ENCODE results near the gene TTC33.

DNA sequence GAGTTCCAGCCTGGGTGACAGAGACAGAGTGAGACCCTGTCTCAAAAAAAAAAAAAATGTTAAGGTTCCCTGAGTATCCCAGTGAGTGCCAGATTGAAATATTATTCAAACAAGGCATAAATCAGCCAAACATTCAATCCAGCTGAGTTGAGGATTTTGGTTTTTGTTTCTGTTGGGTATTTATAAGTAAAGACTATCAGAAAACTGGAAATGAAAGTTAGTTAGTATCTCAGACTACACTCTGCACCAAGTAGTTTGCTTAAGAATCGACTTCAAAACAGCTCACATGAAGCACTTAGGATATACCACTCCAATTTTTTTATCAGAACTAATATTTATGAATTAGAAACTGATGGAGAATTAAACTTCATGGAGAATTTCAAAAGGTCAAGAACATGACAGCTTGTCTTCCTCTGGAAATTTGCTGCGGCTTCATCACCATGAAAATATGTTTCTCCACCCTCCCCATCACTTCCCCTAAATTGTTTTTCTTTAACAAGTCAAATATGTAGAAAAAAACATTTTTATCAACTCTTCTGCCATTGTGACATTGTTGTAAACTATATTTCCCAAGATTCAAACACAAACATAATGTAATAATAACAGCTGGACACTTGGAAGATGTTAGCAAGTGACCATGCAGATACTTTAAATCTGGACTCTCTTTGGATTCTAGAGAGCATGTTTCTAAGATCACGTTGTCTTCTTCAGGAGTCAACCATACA is 186.1 kb downstream of the TTC33 start:
- TF ChIP-seq POLR2AphosphoS5 (IDR thresholded peaks at IDR 0.05), result no peak
- TF ChIP-seq, protein P1, sequence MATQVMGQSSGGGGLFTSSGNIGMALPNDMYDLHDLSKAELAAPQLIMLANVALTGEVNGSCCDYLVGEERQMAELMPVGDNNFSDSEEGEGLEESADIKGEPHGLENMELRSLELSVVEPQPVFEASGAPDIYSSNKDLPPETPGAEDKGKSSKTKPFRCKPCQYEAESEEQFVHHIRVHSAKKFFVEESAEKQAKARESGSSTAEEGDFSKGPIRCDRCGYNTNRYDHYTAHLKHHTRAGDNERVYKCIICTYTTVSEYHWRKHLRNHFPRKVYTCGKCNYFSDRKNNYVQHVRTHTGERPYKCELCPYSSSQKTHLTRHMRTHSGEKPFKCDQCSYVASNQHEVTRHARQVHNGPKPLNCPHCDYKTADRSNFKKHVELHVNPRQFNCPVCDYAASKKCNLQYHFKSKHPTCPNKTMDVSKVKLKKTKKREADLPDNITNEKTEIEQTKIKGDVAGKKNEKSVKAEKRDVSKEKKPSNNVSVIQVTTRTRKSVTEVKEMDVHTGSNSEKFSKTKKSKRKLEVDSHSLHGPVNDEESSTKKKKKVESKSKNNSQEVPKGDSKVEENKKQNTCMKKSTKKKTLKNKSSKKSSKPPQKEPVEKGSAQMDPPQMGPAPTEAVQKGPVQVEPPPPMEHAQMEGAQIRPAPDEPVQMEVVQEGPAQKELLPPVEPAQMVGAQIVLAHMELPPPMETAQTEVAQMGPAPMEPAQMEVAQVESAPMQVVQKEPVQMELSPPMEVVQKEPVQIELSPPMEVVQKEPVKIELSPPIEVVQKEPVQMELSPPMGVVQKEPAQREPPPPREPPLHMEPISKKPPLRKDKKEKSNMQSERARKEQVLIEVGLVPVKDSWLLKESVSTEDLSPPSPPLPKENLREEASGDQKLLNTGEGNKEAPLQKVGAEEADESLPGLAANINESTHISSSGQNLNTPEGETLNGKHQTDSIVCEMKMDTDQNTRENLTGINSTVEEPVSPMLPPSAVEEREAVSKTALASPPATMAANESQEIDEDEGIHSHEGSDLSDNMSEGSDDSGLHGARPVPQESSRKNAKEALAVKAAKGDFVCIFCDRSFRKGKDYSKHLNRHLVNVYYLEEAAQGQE (IDR thresholded peaks at IDR 0.05; ENCODE audit: borderline replicate concordance), result no peak

Measured in neural cell (in vitro differentiated cells).